ENCODE measurements around the gene CCDC127. TPM values are rescaled to one million over a fixed set of nuclear protein-coding genes. Genes with fewer than 3 reads are reported as not detected.

CCDC127 gene
- total and polyA plus RNA-seq, 4 donors, result 1.1 to 2.6 (median 2.1) TPM

GRCh38 chr5:206406-206805 is 11.5 kb downstream of the CCDC127 start:
- Histone ChIP-seq H3K9ac (ENCODE audit: low read depth in 1 of 2, low read length in 2 of 2) (no peak overlapping the region), H3K4me3 (ENCODE audit: low read depth in 1 of 3, low read length in 3 of 3) (no peak overlapping the region), H3K9me3 (ENCODE audit: control insufficient read depth in 4 of 4, low read length in 3 of 4) (no peaks in the 10 kb centered on the region), H3K4me1 (ENCODE audit: control insufficient read depth in 4 of 4, insufficient read depth in 4 of 4, low read length in 3 of 4) (no peaks in the 10 kb centered on the region), H3K27ac (ENCODE audit: low read depth in 1 of 2, low read length in 2 of 2) (no peak overlapping the region), H3K36me3 (ENCODE audit: control insufficient read depth in 4 of 4, insufficient read depth in 3 of 4, low read depth in 1 of 4, low read length in 3 of 4) (peaks cover 0 to 30% (median 11%) of the 10 kb centered on the region in 4 donors), H3K27me3 (ENCODE audit: control insufficient read depth in 4 of 4, insufficient read depth in 4 of 4, low read length in 3 of 4) (no peaks in the 10 kb centered on the region)
- DNase-seq (ENCODE audit: low spot score), result no peak
- WGBS, result 87% methylated on average over 11 of the region's 11 CpGs
- no peak for TF ChIP-seq JUND (IDR thresholded peaks at IDR 0.05)
- no peak for TF ChIP-seq EGR1 (IDR thresholded peaks at IDR 0.05; ENCODE audit: low read depth in 2 of 2)
- TF ChIP-seq HNF4A (conservative IDR thresholded peaks at IDR 0.05), result no peak
- no peak for TF ChIP-seq RAD21 (IDR thresholded peaks at IDR 0.05)
- TF ChIP-seq SP1 (IDR thresholded peaks at IDR 0.05), result no peak
- TF ChIP-seq TAF1 (conservative IDR thresholded peaks at IDR 0.05), result no peak
- TF ChIP-seq HNF4G (IDR thresholded peaks at IDR 0.05), result no peak
- TF ChIP-seq FOXA1 (IDR thresholded peaks at IDR 0.05), result no peak
- no peak for TF ChIP-seq YY1 (IDR thresholded peaks at IDR 0.05)
- no peak for TF ChIP-seq MAX (IDR thresholded peaks at IDR 0.05)
- no peak for TF ChIP-seq ATF3 (IDR thresholded peaks at IDR 0.05)
- TF ChIP-seq REST (IDR thresholded peaks at IDR 0.05), result no peak
- no peak for TF ChIP-seq RXRA (IDR thresholded peaks at IDR 0.05)
- TF ChIP-seq ZBTB33 (IDR thresholded peaks at IDR 0.05), result no peak
- TF ChIP-seq GABPA (IDR thresholded peaks at IDR 0.05 in 1 of 2, conservative IDR thresholded peaks at IDR 0.05 in 1 of 2), result no peak
- TF ChIP-seq NR2F2 (IDR thresholded peaks at IDR 0.05), result no peak
- no peak for TF ChIP-seq FOXA2 (IDR thresholded peaks at IDR 0.05)
- TF ChIP-seq CTCF (IDR thresholded peaks at IDR 0.05; ENCODE audit: low read depth, low read length, missing input control), result no peak
